T-helper 22 cell (primary cell): ENCODE measurements around the gene CSPG4.
"Not testable (repeated sequence)": the region's sequence is repeated elsewhere in the genome, so short reads cannot be mapped to it uniquely, and the experiment has no call there.

Experiments
- DNase-seq: peaks from one replicate; pipeline ENCODE4 v3.0.0-alpha.2; 2020; ENCODE audit warnings: low read depth

Gene CSPG4

DNA sequence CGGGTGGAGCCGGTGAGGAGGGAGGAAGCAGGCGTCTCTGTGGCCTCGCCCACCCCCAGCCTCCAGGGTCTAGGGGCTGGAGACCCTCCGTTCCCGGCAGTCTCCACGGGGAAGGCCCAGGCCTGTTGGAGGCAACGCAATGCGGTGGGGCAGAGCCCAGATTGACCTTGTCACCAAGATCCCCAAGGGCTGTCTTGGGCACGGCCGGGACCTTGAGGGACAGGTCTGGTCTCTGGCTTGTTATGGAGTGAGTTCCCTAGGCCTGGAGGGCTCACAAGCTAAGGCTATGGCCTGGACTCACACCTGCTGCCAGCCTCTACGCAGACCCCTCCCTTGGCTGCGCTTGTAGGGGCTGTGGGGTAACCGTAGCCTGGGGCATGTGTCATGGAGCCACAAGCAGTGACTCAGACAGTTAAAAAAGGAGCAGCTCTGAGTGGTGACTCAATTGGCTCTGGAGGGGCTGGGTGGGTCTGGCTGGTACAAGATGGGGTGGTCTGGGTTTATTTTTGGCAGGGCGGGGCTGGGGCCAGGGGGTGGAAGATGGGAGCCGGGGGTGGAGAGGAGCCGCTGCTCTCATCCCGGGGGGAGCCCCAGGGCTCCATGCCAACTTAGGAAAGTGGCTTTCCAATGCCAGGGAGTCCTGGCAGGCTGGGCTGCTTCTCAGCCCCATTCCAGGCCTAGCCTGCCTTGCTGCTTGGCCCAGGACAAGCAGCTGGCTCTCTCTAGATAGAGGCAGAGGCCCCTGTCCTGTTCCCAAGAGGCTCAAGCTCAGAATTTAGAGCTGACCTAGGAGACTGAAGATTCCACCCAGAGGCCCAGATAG is 9.0 kb downstream of the CSPG4 start:
- not testable (repeated sequence) for DNase-seq

DNA sequence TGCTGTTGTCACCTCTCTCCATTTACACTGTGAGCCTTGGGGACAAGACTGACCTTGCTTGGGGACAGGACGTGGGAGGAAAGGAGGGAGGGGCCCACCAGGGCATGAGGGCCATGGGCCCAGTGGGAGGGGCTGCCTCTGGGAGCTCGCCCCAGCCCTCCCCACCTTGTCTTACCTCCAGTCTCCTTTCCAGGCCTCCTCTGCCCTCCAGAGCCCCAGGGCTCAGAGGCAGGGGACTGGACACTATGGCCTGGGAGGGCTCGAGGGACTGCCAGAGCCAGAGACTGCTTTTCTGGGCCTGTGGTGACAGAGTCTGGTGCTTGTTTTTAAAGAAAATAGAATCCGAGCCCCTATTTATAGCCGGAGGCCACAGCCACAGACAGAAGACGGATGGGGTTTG is 10.2 kb downstream of the CSPG4 start:
- DNase-seq: no peak

DNA sequence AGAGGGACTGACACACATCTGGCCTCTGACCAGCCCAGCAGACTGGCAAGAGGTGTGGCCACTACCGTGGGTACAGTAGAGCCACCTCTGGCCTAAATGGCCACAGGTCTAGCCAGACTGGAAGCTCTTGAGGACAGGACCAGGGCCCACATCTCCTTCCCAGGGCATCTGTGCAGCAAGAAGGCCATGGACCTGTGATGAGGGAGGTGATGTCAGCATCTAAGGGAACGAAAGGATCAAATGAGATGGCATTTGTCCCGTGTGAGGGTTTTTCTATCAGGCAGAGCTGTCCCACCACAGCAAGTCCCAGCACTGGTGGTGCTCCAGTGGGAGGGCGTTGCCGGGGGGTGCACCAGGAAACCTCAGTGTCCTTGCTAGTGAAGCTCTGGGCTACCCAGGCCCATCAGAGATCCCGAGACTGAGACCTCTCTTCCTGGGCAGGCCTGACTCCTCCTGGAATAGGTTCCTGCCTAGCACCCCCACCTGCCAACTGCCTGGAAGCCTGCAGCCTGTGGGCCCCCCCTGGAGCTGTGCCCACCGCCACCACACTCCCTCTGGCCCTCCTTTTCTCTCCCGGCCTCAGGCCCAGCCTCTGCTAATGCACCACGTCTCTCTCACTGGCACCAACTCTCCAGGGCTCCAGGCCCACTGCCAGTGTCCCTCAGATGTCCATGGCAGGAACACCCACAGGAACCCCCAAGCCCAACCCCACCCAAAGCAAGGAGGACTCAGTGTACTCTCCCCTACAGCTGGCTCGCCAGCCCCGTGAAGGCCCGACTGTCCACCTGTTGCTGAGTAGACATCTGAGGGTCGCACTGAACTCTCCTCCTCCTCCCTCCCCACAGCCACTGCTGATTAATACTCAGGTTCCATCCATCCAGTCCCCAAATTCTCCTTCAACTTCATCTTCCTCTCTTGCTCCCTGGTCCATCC is 11.3 kb downstream of the CSPG4 start:
- not testable (repeated sequence) for DNase-seq

DNA sequence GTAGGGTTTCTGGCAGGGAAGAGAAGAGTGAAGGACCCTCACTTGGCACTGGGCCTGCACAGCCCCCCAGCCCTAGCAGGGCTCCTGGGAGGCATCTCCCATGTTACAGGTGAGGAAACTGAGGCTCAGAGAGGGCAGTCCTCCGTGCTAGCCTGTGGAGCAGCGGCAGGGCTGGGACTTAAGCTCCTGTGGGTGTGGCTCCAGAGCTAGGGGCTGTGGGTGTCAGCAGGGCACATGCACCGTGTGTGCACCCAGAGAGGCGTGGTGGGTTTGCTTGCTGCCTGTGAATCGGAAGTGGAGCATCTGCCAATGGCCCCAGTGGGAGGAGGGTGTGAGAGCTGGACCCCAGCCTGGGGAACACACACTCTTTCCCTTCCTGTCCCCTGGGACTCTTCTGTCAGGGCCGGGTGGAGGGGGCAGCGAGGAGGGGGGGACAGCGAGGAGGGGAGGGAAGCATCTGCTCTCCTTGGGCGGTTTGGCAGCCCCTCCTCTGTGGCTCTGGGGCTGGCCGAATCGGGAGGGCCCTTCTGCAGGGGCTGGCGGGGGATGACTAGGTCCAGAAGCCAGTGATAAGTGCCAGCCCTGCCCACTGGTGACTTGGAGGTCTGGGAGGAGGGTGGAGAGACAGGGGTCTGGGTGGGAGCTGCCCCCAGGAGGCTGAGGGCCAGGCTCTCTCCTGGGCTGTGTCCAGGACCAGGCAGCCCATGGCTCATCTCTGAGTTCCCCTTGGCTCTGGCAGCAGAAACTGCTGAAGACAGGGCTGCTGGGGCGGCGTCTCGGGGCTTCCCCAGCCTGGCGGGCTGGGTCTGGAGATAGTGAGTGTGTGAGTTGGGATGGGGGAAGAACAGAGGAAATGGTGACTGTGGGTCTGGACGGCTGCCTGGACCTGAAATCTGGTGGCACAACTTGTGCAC is 12.4 kb downstream of the CSPG4 start:
- DNase-seq: not testable (repeated sequence)

DNA sequence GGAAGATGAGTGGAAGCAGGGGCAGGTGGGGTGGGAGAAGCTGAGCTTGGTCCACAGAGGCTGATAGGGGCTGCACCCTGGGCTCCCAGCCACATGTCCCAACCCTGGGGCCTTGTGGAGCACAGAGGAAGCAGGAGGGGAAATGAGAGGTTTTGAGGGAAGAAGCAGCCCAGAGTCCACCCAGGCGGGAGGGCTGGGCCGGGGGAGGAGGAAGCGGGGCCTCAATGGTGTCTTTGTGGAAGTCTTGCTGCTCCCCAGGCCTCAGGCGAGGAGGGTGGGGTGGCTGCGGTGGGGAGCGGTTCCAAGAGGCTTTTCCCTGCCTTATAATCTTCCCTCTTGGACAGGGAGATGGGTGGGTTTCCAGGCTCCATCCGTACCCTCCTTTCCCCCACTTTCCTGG is 13.1 kb downstream of the CSPG4 start:
- not testable (repeated sequence) for DNase-seq

DNA sequence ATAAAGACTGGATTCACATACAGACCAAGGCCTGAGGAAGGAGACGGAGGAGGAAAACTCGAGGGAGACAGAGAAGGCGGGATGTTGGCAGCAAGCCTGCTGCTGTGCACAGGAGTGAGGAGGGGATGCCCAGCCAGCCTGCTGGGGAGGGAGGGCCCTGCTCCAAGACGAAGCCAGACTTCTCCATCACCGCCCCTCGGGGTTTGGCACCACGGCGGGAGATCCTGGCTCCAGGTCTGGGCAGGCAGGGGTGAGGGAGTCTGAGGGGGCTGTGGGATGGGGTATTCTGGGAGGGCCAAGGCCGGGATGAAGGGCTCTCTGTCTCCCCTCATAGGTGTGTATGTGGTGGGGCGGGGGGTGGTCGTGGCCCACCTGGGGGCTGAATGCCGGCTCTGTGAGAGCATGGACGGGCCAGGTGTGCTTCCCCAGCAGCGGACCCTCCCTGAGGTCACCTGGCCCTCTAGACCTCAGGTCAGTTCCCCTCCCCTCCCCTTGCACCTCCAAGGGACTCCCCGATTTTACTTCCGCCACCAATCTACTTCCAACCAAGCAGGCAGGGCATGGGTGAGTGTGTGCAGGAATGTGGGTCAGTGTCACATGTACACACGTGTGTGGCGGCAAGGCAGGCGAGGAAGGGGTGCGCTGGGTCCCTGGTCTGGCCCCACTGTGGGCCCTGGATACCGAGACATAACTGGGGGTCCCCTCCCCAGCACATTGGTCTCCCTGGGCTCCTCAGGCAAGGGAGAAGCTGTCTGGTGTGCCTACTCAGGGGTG is 14.5 kb downstream of the CSPG4 start:
- not testable (repeated sequence) for DNase-seq

DNA sequence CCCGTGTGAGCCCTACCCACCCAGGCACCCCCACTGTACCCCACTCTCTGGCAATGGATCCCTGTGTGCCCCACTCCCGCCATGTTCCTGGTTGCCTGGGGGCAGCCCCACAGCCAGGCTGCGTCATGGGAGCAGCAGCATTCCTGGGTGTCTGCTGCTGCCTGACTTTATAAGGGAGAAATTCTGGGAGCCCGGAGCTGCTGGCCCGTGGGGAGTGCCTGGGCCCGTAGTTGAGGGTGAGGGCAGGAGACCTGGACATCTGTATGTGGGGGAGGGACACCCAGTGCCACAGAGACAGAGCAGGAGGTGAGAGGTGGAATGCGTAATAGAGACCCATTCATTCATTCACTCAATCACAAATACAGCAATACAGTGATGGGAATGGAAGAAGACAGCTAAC is 15.1 kb downstream of the CSPG4 start:
- no peak for DNase-seq

DNA sequence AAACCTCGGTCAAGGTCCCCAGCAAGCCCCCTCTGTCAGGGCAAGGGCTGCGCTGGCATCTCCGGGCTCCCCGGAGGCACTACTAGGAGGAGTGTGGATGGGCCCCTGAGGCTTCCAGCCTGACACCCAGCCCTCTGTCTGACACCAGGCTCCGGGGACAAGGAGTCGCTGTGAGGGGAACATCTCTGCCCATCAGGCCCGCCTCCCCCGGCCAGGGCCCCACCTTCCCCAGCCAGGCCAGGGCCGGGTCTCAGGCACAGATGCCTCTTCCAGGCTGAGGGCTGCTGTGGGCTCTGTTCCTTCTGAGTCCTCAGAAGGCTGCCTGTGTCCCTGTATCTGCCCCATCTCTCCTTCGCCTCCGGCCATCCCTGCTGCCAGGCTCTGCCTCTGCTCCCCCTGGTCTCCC is 15.8 kb downstream of the CSPG4 start:
- no peak for DNase-seq

DNA sequence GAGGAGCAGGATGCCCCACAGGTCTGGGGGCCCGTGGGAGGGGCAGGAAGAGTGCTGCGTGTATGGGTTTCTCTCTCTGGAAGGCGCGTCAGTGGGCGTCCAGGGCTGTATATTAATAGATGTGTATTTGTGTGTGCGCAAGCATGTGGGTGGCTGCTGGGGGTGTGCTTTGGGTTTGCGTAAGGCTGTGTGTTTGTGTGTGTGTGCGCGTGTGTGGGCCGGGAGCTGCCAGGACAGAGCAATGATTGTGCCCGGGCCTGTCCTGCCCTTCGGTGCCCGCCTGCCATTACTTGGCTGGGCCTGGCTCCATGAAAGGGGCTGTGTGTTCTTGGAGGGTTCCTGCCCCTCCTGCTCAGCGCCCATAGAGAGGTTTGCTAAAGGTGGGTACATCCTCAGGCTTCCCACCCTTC is 16.3 kb downstream of the CSPG4 start:
- no peak for DNase-seq

DNA sequence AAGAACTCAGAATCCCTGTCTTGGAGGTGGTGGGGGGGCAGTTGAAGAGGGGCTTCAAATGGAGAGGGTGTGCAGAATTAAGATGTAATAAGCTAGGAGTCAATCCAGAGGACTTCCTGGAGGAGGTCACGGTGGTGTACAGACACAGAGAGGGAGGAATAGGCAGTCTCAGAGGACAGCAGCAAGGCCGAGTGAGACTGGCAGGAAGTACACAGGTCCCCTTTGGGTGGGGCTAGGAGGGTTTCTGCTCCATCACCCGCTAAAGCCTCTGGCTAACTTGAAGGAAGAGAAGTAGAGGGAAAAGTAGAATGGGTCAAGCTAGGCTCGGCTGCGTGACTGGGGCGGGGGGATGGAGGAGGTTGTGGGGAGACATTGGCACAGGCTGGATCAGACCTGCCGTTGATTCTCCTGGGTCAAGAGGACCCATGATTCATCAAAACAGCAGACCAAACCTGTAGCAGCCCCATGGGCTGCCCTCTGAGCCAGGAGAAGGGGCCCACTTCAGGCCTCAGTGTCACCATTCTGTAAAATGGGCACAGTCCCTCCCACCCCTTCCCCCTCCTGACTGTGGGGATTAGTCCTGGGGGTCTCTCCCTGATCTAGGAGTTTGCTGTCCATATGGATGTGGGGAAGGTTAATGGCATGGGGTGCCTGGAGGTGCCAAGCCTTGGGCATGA is 16.9 kb downstream of the CSPG4 start:
- no peak for DNase-seq

DNA sequence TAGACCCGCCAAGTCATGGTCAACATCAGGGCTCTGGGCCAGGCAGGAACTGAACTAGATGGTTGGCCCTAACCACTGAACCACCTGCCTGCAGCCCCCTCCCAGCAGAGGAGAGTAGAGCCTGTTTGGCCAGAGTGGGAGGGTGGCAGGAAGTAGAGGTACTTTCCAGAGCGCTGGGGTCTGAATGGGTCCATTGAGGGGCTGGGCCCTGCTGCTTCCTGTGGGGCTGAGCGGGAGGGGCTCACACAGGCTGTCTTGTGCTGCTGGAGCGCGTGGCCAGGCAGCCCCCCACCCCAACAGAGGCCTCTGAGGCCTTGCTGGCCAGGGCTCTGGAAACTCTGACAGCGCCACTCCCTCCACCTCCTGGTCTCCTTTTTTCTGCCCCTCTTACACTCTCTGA is 17.4 kb downstream of the CSPG4 start:
- no peak for DNase-seq

DNA sequence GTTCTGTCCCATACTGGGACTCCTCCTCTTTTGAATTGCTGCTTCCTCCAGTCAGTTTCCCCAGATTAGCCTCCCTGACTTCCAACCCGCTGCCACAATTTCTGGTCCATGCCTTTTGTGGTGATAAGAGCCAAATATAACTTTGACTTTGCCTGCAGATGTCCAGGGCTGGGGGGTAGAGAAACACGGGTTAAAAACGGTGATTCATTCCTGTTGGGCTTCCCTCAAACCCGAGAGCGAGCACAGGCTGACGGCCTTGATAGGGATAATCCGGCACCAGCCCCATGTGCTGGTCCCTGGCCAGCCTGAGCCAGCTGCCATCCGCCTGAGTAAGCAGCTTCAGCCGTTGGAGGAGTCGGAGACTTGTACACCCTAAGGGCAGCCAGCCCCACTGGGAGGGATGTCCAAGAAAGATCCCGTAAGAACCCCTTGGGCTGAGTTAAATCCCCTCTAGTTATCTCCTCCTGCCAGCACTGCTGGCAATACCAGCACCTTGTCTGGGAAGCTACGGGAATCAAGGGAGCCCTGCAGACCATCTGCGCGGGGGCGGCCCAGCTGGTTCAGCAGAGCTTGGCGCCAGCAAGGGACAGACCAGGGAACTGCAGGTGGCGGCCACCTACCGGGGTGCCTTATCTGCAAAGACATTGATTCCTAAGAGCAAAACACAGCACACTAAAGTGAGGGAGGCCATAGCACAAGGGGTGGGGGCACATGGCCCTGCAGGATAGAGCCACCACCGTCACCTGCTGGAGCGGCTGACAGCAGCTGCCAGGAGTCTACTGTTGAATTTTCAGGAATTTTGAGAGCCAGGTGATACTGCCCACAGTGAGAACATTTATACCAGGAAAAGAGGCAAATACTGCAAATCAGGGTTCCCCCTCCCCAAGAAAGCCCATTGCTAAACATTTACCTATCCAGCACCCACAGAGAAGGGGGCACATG is 18.1 kb downstream of the CSPG4 start:
- no peak for DNase-seq

DNA sequence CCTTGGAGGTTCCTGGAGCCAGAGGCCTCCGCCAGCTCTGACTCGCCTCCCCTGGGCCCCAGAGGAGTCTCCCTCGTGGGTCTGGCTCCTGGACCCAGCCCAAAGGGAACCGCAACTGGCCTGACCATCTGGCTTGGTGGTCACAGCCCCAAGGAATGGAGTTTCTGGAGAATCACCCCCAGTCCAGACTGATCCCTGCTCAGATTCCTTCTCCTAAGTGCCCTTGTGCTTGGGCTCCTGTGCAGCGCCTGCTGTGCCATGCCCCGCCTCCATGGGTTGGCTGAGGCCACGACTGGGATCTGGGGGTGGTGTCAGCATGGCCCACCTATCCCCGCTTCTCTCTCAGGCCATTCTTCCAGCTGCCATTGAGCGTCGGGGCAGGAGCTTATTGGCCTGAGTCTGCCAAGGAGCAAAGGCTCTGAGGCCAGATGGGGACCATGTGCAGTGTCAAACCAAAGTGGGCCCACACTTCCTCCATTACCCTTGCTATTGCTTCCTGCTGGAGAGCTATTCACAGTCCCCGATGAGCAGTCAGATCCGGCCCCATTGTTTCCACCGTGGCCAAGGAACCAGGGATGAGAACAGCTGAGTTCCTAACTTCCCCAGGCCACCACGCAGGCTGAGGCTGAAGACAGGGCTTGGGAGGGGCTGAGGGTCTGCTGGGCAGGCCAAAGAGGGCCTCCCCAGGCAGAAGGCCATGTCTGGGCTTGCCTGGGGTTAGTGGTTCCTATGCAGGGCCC is 19.0 kb downstream of the CSPG4 start:
- no peak for DNase-seq

DNA sequence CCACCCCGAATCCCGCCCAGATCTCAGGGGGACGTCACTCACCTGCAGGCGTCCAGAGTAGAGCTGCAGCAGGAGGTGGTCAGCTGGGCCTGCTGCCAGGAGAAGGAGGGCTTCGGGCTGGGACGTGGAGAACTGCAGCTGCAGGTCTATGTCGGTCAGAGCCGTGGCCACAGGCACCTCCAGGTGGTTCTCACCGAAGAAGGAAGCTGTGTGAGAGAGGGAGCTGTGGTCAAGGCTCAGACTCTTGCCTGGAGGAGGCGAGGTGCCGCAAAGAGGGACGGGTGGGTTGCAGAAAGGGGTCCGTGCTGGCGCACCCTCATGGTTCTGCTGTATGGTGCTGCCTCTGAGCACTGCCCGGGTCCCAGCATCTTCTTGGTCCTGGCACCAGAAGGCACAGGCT is 19.6 kb downstream of the CSPG4 start:
- DNase-seq: not testable (repeated sequence)

DNA sequence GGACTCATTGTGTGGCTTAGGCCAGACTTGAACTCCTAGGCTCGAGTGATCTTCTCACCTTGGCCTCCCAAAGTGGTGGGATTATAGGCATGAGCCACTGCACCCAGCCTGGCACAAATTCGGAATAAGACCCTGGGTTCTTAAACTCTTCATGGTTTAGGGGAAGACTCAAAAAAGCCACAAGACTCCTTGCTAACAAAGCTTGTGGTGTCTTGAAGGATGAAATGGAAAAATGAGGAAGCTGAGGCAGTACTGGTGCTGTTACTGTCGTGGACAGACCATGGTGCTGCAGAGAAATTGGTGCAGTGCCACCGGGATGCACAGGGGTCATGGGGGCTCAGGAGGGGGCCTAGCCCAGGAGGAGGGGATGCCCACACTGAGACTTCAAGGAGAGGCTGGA is 20.3 kb downstream of the CSPG4 start:
- not testable (repeated sequence) for DNase-seq

DNA sequence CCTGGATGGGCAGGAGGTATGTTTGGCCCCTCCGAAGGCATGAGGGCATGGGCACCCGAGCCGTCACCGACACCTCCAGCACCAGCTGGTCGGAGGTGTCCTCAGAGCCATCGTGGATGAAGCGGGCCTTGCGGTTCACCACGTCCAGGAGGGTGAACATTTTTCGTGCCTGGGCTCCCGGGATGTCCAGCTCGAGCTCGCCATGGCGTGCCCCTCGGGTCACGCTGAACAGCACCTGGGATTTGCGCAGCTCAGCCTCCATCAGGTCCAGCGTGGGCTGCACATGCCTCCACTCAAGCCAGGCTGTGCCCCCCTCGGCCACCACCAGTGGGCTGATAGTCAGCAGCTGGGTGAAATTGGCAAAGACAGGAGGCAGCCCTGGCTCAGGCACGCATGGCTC is 23.2 kb downstream of the CSPG4 start:
- DNase-seq: not testable (repeated sequence)

DNA sequence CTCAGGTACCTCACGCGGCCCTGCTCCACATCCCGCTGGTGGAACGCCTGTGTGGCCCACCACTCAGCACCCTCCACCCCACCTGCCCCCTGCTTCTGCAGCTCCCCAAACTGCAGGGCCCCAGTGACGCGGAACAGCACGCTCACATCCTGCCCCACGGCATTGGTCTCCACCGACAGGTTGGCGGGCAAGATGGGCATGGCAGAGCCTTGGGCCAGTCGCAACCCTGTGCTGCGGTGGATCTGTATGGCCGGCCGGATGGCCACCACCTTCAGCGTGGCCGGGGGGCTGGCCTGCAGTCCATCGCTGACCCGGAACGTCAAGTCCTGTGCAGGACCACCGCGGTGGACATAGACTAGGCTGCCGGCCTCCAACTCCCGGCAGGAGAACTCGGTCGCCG is 23.8 kb downstream of the CSPG4 start:
- DNase-seq: no peak

DNA sequence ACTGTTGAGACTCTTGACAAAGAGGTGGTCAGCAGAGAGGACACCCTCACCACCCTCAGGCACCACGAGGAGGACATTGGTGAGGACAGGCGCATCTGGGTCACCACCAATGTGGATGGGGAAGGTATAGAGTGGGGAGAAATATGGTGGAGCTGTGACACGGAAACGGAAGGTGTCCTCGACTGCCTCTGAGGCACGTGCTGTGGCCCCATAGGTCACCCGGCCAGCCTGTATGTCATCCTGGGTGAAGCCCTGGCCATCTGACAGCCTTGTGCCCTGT is 24.4 kb downstream of the CSPG4 start:
- DNase-seq: no peak
